Glutamatergic neuron (in vitro differentiated cells): ENCODE results near the gene PDGFRA. TPM values are rescaled to one million over a fixed set of nuclear protein-coding genes. Genes with fewer than 3 reads are reported as not detected.

ENCODE experiments used
- DNase-seq: peaks from one replicate; pipeline ENCODE4 v3.0.0; 2022
- H3K27ac Mint-ChIP-seq: one replicate; pipeline ENCODE4 v1.8.0; 2020; ENCODE audit warnings: mild to moderate bottlenecking, mixed read lengths, inconsistent platforms; ENCODE audit not compliant: unreplicated experiment
- H3K27me3 Mint-ChIP-seq: one replicate; pipeline ENCODE4 v1.8.0; 2020; ENCODE audit warnings: mild to moderate bottlenecking, moderate library complexity, mixed read lengths, inconsistent platforms; ENCODE audit not compliant: unreplicated experiment
- H3K36me3 Mint-ChIP-seq: one replicate; pipeline ENCODE4 v1.8.0; 2020; ENCODE audit warnings: mild to moderate bottlenecking, mixed read lengths, inconsistent platforms; ENCODE audit not compliant: unreplicated experiment
- H3K4me1 Mint-ChIP-seq: one replicate; pipeline ENCODE4 v1.8.0; 2020; ENCODE audit warnings: mild to moderate bottlenecking, low read depth, mixed read lengths, inconsistent platforms; ENCODE audit not compliant: unreplicated experiment
- H3K4me3 Mint-ChIP-seq: one replicate; pipeline ENCODE4 v1.8.0; 2020; ENCODE audit warnings: mild to moderate bottlenecking, mixed read lengths, inconsistent platforms; ENCODE audit not compliant: unreplicated experiment
- H3K9me3 Mint-ChIP-seq: one replicate; pipeline ENCODE4 v1.8.0; 2020; ENCODE audit warnings: mild to moderate bottlenecking, moderate library complexity, mixed read lengths, inconsistent platforms; ENCODE audit not compliant: unreplicated experiment
- long read RNA-seq: library from polyadenylated mRNA; unstranded; transcript quantifications from one replicate; pipeline ENCODE4 v2.0.0, GENCODE V29; 2020; ENCODE audit not compliant: unreplicated experiment
- total RNA-seq: library from RNA; stranded (reverse); fragmentation: NEBNext Ultra II Directional; extraction: Animal tissue kit (Norgen Biotek cat#: 25700); gene quantifications from one replicate; pipeline ENCODE4 v1.2.1, GENCODE V29; 2021; ENCODE audit not compliant: unreplicated experiment
- TF ChIP-seq, protein P1 (sequence below): fragments of 200-600 bp; sonication (generic); IDR thresholded peaks from one replicate; pipeline ENCODE4 v1.5.0; 2021; ENCODE audit not compliant: partially characterized antibody, unreplicated experiment

Gene PDGFRA
- total RNA-seq = 14.1 TPM
- long read RNA-seq, transcript PDGFRA-205 (5 exons, 1,146 nt) = major isoform, 5 of 9 reads
- long read RNA-seq, partial matches to known transcripts = 4 of 9 reads
- long read RNA-seq, other reads (novel, unspliced or antisense) = 0 of 9 reads

- no peak for DNase-seq
- Mint-ChIP-seq H3K9me3 (peaks cover 10% of the 10 kb centered on the region), H3K27ac (peak within 1 kb of the TSS; percentile 30), H3K4me3 (peak within 1 kb of the TSS; percentile 93), H3K4me1 (peaks cover 7% of the 10 kb centered on the region), H3K27me3 (peaks cover 25% of the 10 kb centered on the region), H3K36me3 (peaks cover 5% of the 10 kb centered on the region)
- TF ChIP-seq, protein P1, sequence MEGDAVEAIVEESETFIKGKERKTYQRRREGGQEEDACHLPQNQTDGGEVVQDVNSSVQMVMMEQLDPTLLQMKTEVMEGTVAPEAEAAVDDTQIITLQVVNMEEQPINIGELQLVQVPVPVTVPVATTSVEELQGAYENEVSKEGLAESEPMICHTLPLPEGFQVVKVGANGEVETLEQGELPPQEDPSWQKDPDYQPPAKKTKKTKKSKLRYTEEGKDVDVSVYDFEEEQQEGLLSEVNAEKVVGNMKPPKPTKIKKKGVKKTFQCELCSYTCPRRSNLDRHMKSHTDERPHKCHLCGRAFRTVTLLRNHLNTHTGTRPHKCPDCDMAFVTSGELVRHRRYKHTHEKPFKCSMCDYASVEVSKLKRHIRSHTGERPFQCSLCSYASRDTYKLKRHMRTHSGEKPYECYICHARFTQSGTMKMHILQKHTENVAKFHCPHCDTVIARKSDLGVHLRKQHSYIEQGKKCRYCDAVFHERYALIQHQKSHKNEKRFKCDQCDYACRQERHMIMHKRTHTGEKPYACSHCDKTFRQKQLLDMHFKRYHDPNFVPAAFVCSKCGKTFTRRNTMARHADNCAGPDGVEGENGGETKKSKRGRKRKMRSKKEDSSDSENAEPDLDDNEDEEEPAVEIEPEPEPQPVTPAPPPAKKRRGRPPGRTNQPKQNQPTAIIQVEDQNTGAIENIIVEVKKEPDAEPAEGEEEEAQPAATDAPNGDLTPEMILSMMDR = no peak
Measured at GRCh38 chr4:54228961-54229501, at the start of gene PDGFRA. Gene PDGFRA (plus strand): TSS chr4:54229293. CDS start chr4:54258769, 29,476 bp downstream.

GRCh38 chr4:54184581-54184980 is 44.5 kb upstream of the PDGFRA start:
- Mint-ChIP-seq H3K36me3 (no peaks in the 10 kb centered on the region), H3K9me3 (no peaks in the 10 kb centered on the region), H3K27me3 (peaks cover 1% of the 10 kb centered on the region), H3K4me3 (no peak overlapping the region), H3K4me1 (no peaks in the 10 kb centered on the region), H3K27ac (no peak overlapping the region)
- TF ChIP-seq, protein P1 = no peak
- no peak for DNase-seq

DNA sequence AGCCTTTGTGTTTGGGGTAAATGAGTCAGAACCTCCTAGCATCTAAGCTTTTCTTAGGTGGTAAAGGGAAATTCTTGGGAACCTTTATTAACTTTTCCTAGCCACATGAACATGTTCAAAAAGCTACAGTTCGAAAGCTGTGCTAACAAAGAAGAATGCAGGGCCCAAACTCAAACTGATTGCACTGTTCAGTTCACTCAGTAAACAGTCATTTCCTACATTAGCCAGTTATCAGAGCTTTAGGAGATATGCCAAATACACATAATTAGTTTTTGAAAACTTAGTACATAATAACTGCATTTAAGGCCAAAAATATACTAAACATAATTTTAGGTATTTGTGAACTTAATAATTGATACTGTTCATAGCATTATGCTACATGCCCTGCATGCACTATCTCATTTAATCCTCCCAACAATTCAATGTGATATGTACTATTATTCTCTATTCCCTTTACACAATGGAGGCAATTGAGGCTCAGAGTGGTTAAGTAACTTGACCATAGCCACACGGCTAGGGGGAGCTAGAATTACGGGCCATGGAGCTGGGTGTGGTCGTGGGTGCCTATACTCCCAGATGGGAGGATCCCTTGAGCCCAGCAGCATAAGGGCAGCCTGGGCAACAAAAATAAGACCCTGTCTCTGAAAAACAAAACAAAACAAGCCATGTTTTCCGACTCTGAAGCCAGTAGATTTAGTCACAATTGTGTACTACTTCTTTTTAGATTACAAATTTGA is 43.9 kb upstream of the PDGFRA start:
- DNase-seq = no peak
- Mint-ChIP-seq H3K4me1 (no peaks in the 10 kb centered on the region), H3K27ac (no peak overlapping the region), H3K27me3 (peaks cover 1% of the 10 kb centered on the region), H3K4me3 (no peak overlapping the region), H3K36me3 (no peaks in the 10 kb centered on the region), H3K9me3 (no peaks in the 10 kb centered on the region)
- TF ChIP-seq, protein P1 = no peak

- no peak for DNase-seq
- peaks cover 1% of the 10 kb centered on the region for H3K27me3 Mint-ChIP-seq
- TF ChIP-seq, protein P1 = no peak
- no peak overlapping the region for H3K4me3 Mint-ChIP-seq
- no peaks in the 10 kb centered on the region for H3K9me3 Mint-ChIP-seq
- no peaks in the 10 kb centered on the region for H3K4me1 Mint-ChIP-seq
- H3K36me3 Mint-ChIP-seq = no peaks in the 10 kb centered on the region
- no peak overlapping the region for H3K27ac Mint-ChIP-seq
Measured at GRCh38 chr4:54185866-54186265, 43.2 kb upstream of the PDGFRA start.

GRCh38 chr4:54186371-54186770 is 42.7 kb upstream of the PDGFRA start:
- Mint-ChIP-seq H3K27me3 (peaks cover 1% of the 10 kb centered on the region), H3K4me3 (no peak overlapping the region), H3K4me1 (no peaks in the 10 kb centered on the region), H3K27ac (no peak overlapping the region), H3K36me3 (no peaks in the 10 kb centered on the region), H3K9me3 (no peaks in the 10 kb centered on the region)
- no peak for DNase-seq
- TF ChIP-seq, protein P1 = no peak
